GM12892 (cell line): Measurements from ENCODE around the gene TRIM9.

ENCODE experiments used
- POLR2A ChIP-seq: IDR thresholded peaks from 2 replicates; pipeline ENCODE4 v1.6.1; 2011; ENCODE audit warnings: low read depth, low read length, control low read depth
- POLR2AphosphoS5 ChIP-seq: IDR thresholded peaks from 2 replicates; pipeline ENCODE4 v1.6.1; 2011; ENCODE audit warnings: low read depth, low read length, control low read depth

- TF ChIP-seq POLR2A (no peak), POLR2AphosphoS5 (no peak)
Observed at GRCh38 chr14:50955373-50956043, 139.4 kb downstream of the TRIM9 start.
